ENCODE measurements around the gene LBH. TPM values are rescaled to one million over a fixed set of nuclear protein-coding genes. Genes with fewer than 3 reads are reported as not detected.

The LBH gene
- polyA plus RNA-seq, 2 donors, result 3.1 to 4.5 TPM

DNA sequence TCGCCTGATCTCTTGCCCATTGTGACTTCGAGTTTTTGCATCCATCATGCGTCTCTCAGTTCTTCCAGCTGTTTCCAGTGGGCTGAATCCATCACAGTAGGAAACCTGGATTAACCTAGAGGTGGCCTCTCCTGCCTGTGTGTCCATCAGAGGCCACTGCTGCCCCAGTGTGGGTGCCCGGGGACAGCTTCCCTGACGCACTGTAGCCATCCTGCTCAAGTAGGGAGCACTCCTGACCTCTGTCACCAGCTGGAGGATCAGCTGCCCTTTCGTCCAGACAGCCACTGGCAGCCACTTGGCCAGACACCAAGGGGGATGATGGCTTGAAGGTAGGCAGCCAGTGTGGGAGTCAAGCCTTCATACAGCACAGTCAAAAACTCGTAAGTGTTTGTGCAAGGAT, 36.9 kb upstream of the LBH start:
- no peaks in the 10 kb centered on the region for H3K4me1 ChIP-seq (ENCODE audit: control insufficient read depth in 2 of 2, insufficient read depth in 2 of 2, low read length in 1 of 2)
- no peak overlapping the region for H3K4me3 ChIP-seq (ENCODE audit: low read depth in 1 of 2, low read length in 2 of 2)
- no peaks in the 10 kb centered on the region for H3K36me3 ChIP-seq (ENCODE audit: control insufficient read depth in 2 of 2, insufficient read depth in 2 of 2, low read length in 1 of 2)
- no peaks in the 10 kb centered on the region for H3K9me3 ChIP-seq (ENCODE audit: control insufficient read depth in 2 of 2, insufficient read depth in 1 of 2, low read depth in 1 of 2, low read length in 1 of 2)
- H3K27me3 ChIP-seq (ENCODE audit: control insufficient read depth in 1 of 2, insufficient read depth in 2 of 2, low read length in 2 of 2), result no peaks in the 10 kb centered on the region
- 82 to 86% methylated on average over 7 of the region's 7 CpGs for WGBS, 2 donors
- H3K27ac ChIP-seq (ENCODE audit: low read depth in 2 of 2, low read length in 1 of 2), result no peak overlapping the region

DNA sequence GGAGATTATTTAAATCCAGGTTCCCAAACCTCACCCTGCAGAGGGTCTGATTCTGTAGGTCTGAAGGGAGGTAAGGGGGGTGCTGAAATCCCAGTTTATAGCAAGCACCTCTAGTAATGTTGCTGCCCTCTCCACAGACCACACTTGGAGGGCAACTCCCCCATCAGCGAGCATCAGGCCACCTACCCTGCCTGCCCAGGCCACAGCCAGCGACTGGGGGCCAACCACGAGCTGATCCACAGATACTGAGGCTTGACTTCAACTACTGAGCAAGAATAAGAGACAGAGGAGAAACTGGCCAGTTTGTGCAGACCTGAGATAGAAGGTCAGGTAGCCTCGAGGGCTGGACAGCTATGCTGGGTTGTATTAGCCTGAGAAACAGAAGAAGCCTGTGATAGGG, 36.3 kb upstream of the LBH start:
- Histone ChIP-seq H3K36me3 (ENCODE audit: control insufficient read depth in 2 of 2, insufficient read depth in 2 of 2, low read length in 1 of 2) (no peaks in the 10 kb centered on the region), H3K27me3 (ENCODE audit: control insufficient read depth in 1 of 2, insufficient read depth in 2 of 2, low read length in 2 of 2) (no peaks in the 10 kb centered on the region), H3K27ac (ENCODE audit: low read depth in 2 of 2, low read length in 1 of 2) (no peak overlapping the region), H3K4me1 (ENCODE audit: control insufficient read depth in 2 of 2, insufficient read depth in 2 of 2, low read length in 1 of 2) (no peaks in the 10 kb centered on the region), H3K4me3 (ENCODE audit: low read depth in 1 of 2, low read length in 2 of 2) (no peak overlapping the region), H3K9me3 (ENCODE audit: control insufficient read depth in 2 of 2, insufficient read depth in 1 of 2, low read depth in 1 of 2, low read length in 1 of 2) (no peaks in the 10 kb centered on the region)
- 80 to 84% methylated on average over 4 of the region's 4 CpGs for WGBS, 2 donors

DNA sequence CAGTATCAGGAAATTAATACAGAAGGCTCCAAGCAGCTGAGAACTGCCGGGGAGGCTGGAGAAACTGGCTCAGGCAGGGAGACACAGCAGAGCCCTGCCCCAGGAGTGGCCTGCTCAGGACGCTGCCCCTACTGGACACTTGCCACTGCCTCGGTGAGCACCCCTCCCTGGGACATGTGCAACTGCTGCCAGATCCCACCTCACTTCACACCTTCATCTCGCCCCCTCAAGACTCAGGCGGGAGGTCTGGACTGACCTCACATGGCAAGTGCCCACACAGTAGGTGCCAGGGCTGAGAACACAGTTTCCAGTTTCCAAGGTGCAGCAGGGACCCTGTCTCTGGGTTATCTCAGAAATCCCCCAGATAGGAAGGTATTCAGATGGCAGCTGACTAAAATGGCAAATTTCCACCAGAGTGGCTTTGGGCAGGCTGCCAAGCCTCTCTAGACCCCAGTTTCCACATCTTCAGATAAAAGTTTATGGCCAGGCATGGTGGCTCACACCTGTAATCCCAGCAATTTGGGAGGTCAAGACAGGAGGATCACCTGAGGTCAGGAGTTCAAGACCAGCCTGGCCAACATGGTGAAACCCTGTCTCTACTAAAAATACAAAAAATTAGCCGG, 33.7 kb upstream of the LBH start:
- H3K4me3 ChIP-seq (ENCODE audit: low read depth in 1 of 2, low read length in 2 of 2), result no peak overlapping the region
- 76 to 81% methylated on average over 6 of the region's 6 CpGs for WGBS, 2 donors

DNA sequence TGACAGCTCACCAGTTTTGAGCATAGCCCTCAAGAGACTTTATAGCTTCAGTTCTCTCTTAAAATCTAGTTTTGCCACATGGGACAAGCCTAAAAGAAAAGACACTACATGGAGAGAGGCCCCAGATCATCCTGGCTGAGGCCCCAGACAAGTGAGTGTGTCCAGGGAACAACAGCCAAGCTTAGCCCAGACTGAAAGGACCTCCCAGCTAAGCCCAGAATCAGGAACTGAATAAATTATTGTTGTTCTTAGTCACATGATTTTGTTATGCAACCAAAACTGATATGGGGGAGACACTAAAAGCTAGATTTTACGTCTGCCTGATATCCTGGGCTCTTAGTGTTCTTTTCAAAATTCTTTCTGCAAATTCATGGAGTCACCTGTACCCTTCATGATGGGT, 29.3 kb upstream of the LBH start:
- Histone ChIP-seq H3K36me3 (ENCODE audit: control insufficient read depth in 2 of 2, insufficient read depth in 2 of 2, low read length in 1 of 2) (no peaks in the 10 kb centered on the region), H3K9me3 (ENCODE audit: control insufficient read depth in 2 of 2, insufficient read depth in 1 of 2, low read depth in 1 of 2, low read length in 1 of 2) (no peaks in the 10 kb centered on the region), H3K27ac (ENCODE audit: low read depth in 2 of 2, low read length in 1 of 2) (no peak overlapping the region), H3K27me3 (ENCODE audit: control insufficient read depth in 1 of 2, insufficient read depth in 2 of 2, low read length in 2 of 2) (no peaks in the 10 kb centered on the region), H3K4me1 (ENCODE audit: control insufficient read depth in 2 of 2, insufficient read depth in 2 of 2, low read length in 1 of 2) (peaks cover 0 to 2% of the 10 kb centered on the region in 2 donors), H3K4me3 (ENCODE audit: low read depth in 1 of 2, low read length in 2 of 2) (no peak overlapping the region)
- 28 to 50% methylated on average over 1 of the region's 1 CpG for WGBS, 2 donors

More for the DNA sequence above, 33.7 kb upstream of the LBH start:
- Histone ChIP-seq H3K36me3 (ENCODE audit: control insufficient read depth in 2 of 2, insufficient read depth in 2 of 2, low read length in 1 of 2) (no peaks in the 10 kb centered on the region), H3K4me1 (ENCODE audit: control insufficient read depth in 2 of 2, insufficient read depth in 2 of 2, low read length in 1 of 2) (no peaks in the 10 kb centered on the region), H3K27ac (ENCODE audit: low read depth in 2 of 2, low read length in 1 of 2) (no peak overlapping the region), H3K27me3 (ENCODE audit: control insufficient read depth in 1 of 2, insufficient read depth in 2 of 2, low read length in 2 of 2) (no peaks in the 10 kb centered on the region), H3K9me3 (ENCODE audit: control insufficient read depth in 2 of 2, insufficient read depth in 1 of 2, low read depth in 1 of 2, low read length in 1 of 2) (no peaks in the 10 kb centered on the region)

DNA sequence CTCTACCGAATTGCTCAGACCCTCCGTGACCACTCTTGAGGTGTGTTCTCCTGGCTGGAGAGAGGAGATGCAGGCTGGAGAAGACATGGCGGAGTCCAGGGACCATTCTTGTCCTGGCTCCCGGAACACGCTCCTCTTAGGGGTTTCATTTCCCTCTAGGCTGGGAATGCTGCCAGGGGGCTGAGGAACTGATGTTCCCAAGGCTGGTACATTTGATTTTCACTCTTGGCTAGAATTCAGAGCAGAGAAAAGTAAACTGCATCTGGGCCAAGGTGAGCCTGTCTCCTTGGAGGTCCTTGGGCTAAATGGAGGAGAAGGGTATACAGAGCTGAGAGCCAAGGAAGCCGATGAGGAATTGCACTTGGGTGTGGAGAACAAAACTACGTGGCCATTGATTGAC, 28.2 kb upstream of the LBH start:
- WGBS, 2 donors, result 87 to 88% methylated on average over 7 of the region's 7 CpGs
- peaks cover 0 to 2% of the 10 kb centered on the region in 2 donors for H3K4me1 ChIP-seq (ENCODE audit: control insufficient read depth in 2 of 2, insufficient read depth in 2 of 2, low read length in 1 of 2)

DNA sequence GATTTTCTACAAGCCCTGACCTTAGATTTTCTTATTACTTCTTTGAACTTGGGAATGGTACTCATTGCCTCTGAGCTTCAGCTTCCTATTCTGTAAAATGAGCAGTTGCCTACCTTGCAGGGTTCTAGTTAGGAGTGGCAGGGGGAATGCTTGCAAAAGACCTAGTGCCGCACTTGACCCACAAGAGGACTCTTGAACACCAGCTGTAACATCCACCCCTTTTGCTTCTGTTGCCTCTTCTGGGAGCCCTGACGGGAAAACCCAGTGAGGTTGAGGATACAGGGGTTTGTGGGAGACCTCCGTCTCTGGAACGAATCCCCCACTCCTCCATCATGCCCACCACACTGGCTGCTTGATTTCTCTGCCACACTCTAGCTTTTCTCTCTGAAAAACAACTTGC, 27.1 kb upstream of the LBH start:
- Histone ChIP-seq H3K4me3 (ENCODE audit: low read depth in 1 of 2, low read length in 2 of 2) (no peak overlapping the region), H3K36me3 (ENCODE audit: control insufficient read depth in 2 of 2, insufficient read depth in 2 of 2, low read length in 1 of 2) (no peaks in the 10 kb centered on the region), H3K9me3 (ENCODE audit: control insufficient read depth in 2 of 2, insufficient read depth in 1 of 2, low read depth in 1 of 2, low read length in 1 of 2) (no peaks in the 10 kb centered on the region), H3K27me3 (ENCODE audit: control insufficient read depth in 1 of 2, insufficient read depth in 2 of 2, low read length in 2 of 2) (no peaks in the 10 kb centered on the region), H3K27ac (ENCODE audit: low read depth in 2 of 2, low read length in 1 of 2) (no peak overlapping the region), H3K4me1 (ENCODE audit: control insufficient read depth in 2 of 2, insufficient read depth in 2 of 2, low read length in 1 of 2) (peaks cover 0 to 2% of the 10 kb centered on the region in 2 donors)
- 91 to 97% methylated on average over 4 of the region's 4 CpGs for WGBS, 2 donors

More for the DNA sequence above, 28.2 kb upstream of the LBH start:
- H3K4me3 ChIP-seq (ENCODE audit: low read depth in 1 of 2, low read length in 2 of 2), result no peak overlapping the region
- no peak overlapping the region for H3K27ac ChIP-seq (ENCODE audit: low read depth in 2 of 2, low read length in 1 of 2)
- no peaks in the 10 kb centered on the region for H3K27me3 ChIP-seq (ENCODE audit: control insufficient read depth in 1 of 2, insufficient read depth in 2 of 2, low read length in 2 of 2)
- no peaks in the 10 kb centered on the region for H3K9me3 ChIP-seq (ENCODE audit: control insufficient read depth in 2 of 2, insufficient read depth in 1 of 2, low read depth in 1 of 2, low read length in 1 of 2)
- no peaks in the 10 kb centered on the region for H3K36me3 ChIP-seq (ENCODE audit: control insufficient read depth in 2 of 2, insufficient read depth in 2 of 2, low read length in 1 of 2)

DNA sequence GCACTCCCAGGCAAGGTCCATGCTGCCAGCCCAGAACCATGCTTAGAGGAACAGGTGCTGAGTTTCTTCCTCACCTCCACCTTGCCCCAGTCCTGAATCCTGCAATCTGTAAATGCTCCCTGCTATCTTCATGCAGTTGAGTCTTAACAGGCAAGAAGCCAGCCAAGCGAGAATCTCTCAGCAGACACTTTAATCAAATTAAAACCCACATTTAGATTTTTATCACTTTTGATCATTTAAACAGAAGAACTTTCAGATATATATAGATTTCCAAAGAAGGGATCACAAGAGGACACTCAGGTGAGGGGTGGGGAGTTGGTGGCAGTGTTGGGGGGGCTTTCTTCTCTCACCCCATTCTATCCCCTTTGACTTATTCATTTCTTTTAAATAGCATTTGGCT, 25.9 kb upstream of the LBH start:
- Histone ChIP-seq H3K4me1 (ENCODE audit: control insufficient read depth in 2 of 2, insufficient read depth in 2 of 2, low read length in 1 of 2) (peaks cover 0 to 2% of the 10 kb centered on the region in 2 donors), H3K27me3 (ENCODE audit: control insufficient read depth in 1 of 2, insufficient read depth in 2 of 2, low read length in 2 of 2) (no peaks in the 10 kb centered on the region), H3K9me3 (ENCODE audit: control insufficient read depth in 2 of 2, insufficient read depth in 1 of 2, low read depth in 1 of 2, low read length in 1 of 2) (no peaks in the 10 kb centered on the region), H3K36me3 (ENCODE audit: control insufficient read depth in 2 of 2, insufficient read depth in 2 of 2, low read length in 1 of 2) (no peaks in the 10 kb centered on the region), H3K27ac (ENCODE audit: low read depth in 2 of 2, low read length in 1 of 2) (no peak overlapping the region), H3K4me3 (ENCODE audit: low read depth in 1 of 2, low read length in 2 of 2) (no peak overlapping the region)
- 88 to 93% methylated on average over 1 of the region's 1 CpG for WGBS, 2 donors

DNA sequence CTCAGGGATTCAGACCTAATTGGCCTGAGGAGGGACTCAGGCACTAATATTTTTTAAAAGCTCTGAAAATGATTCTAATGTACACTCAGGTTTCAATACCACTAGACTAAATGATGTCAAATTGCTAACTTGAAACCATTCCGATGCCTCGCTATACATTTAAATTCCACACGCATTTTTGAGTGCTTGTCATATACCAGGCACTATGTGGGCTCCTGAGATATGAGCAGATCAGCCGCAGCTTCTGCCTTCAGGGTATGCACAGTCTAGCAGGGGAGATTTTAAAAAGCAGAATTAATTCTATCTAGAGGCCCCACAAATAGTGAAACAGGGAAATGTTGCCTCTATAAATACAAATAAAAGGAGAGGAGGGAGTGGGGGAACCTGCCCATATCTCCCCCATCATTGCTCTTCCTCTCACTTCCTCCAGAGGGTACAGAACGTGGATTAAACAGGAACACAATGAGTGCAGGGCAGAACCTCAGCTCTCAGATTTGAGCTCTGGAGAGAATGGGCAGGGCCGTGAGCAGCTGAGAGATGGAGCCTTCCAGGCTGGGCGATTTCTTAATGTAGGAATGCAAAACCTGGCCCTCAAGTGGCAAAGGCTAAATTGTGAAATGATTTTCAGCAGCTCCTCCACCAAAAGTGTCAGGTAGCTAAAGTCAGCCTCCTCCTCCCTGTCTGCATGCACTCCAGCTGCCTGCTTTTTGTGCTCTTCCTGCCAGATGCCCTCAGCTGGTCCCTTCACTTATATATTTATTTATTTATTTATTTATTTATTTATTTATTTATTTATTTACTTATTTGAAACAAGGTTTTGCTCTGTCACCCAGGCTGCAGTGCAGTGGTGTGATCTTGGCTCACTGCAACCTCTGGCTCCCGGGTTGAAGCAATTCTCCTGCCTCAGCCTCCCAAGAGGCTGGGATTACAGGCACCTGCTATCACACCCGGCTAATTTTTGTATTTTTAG, 24.6 kb upstream of the LBH start:
- Histone ChIP-seq H3K27ac (ENCODE audit: low read depth in 2 of 2, low read length in 1 of 2) (no peak overlapping the region), H3K27me3 (ENCODE audit: control insufficient read depth in 1 of 2, insufficient read depth in 2 of 2, low read length in 2 of 2) (no peaks in the 10 kb centered on the region), H3K4me1 (ENCODE audit: control insufficient read depth in 2 of 2, insufficient read depth in 2 of 2, low read length in 1 of 2) (peaks cover 0 to 2% of the 10 kb centered on the region in 2 donors), H3K36me3 (ENCODE audit: control insufficient read depth in 2 of 2, insufficient read depth in 2 of 2, low read length in 1 of 2) (no peaks in the 10 kb centered on the region), H3K9me3 (ENCODE audit: control insufficient read depth in 2 of 2, insufficient read depth in 1 of 2, low read depth in 1 of 2, low read length in 1 of 2) (no peaks in the 10 kb centered on the region), H3K4me3 (ENCODE audit: low read depth in 1 of 2, low read length in 2 of 2) (no peak overlapping the region)
- WGBS, 2 donors, result 83 to 84% methylated on average over 9 of the region's 9 CpGs

DNA sequence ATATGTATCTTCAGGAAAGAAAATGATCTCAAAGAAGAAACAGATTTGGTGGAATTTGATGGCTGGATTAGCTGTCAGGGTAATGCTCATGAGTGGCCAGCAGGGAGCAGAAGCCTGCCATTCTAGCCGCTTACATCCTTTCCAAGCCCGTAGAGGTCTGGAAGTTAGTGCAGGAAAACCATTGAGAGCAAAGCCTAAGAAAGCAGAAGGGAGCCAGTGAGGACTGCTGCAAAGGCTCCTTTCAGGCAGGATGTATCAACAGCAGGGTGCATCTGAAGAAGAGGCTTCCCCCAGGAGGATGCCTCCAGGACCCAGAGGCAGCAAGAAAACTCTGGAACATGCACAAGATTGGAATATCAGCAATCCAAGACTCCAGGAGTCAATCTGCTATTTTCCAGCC, 22.9 kb upstream of the LBH start:
- H3K4me1 ChIP-seq (ENCODE audit: control insufficient read depth in 2 of 2, insufficient read depth in 2 of 2, low read length in 1 of 2), result no peaks in the 10 kb centered on the region
- no peaks in the 10 kb centered on the region for H3K9me3 ChIP-seq (ENCODE audit: control insufficient read depth in 2 of 2, insufficient read depth in 1 of 2, low read depth in 1 of 2, low read length in 1 of 2)
- H3K27ac ChIP-seq (ENCODE audit: low read depth in 2 of 2, low read length in 1 of 2), result no peak overlapping the region
- H3K36me3 ChIP-seq (ENCODE audit: control insufficient read depth in 2 of 2, insufficient read depth in 2 of 2, low read length in 1 of 2), result no peaks in the 10 kb centered on the region
- no peaks in the 10 kb centered on the region for H3K27me3 ChIP-seq (ENCODE audit: control insufficient read depth in 1 of 2, insufficient read depth in 2 of 2, low read length in 2 of 2)
- H3K4me3 ChIP-seq (ENCODE audit: low read depth in 1 of 2, low read length in 2 of 2), result no peak overlapping the region
- 0% methylated on average over 2 of the region's 2 CpGs for WGBS, 2 donors
